ENCODE measurements around the gene EIF3L.

EIF3L gene

GRCh38 chr22:37811867-37812266 is 37.4 kb upstream of the EIF3L start:
- no peak for TF ChIP-seq CTCF (IDR thresholded peaks at IDR 0.05)
- Histone ChIP-seq H2AFZ (no peak overlapping the region), H3K9ac (no peak overlapping the region), H3K36me3 (ENCODE audit: control insufficient read depth, insufficient read depth, low read length) (no peaks in the 10 kb centered on the region), H3K79me2 (no peaks in the 10 kb centered on the region), H3K4me2 (ENCODE audit: low read length) (no peak overlapping the region), H3K27me3 (ENCODE audit: control insufficient read depth, insufficient read depth, low read length) (no peaks in the 10 kb centered on the region), H3K4me3 (ENCODE audit: low read depth, low read length) (no peak overlapping the region), H3K4me1 (no peaks in the 10 kb centered on the region), H3K27ac (no peak overlapping the region), H3K9me3 (ENCODE audit: control insufficient read depth, low read length) (no peaks in the 10 kb centered on the region)

- H3K79me2 ChIP-seq = no peaks in the 10 kb centered on the region
- H3K27ac ChIP-seq = no peak overlapping the region
- H3K4me2 ChIP-seq (ENCODE audit: low read length) = no peak overlapping the region
- no peak for TF ChIP-seq CTCF (IDR thresholded peaks at IDR 0.05)
- H2AFZ ChIP-seq = no peak overlapping the region
- H3K36me3 ChIP-seq (ENCODE audit: control insufficient read depth, insufficient read depth, low read length) = no peaks in the 10 kb centered on the region
- no peaks in the 10 kb centered on the region for H3K4me1 ChIP-seq
- H3K9me3 ChIP-seq (ENCODE audit: control insufficient read depth, low read length) = no peaks in the 10 kb centered on the region
- no peak overlapping the region for H3K9ac ChIP-seq
- no peak overlapping the region for H3K4me3 ChIP-seq (ENCODE audit: low read depth, low read length)
- no peaks in the 10 kb centered on the region for H3K27me3 ChIP-seq (ENCODE audit: control insufficient read depth, insufficient read depth, low read length)
These were observed 36.1 kb upstream of the EIF3L start for GRCh38 chr22:37812869-37813678.

- Histone ChIP-seq H3K36me3 (ENCODE audit: control insufficient read depth, insufficient read depth, low read length) (no peaks in the 10 kb centered on the region), H3K9ac (no peak overlapping the region), H2AFZ (no peak overlapping the region), H3K27me3 (ENCODE audit: control insufficient read depth, insufficient read depth, low read length) (no peaks in the 10 kb centered on the region), H3K4me1 (no peaks in the 10 kb centered on the region), H3K4me2 (ENCODE audit: low read length) (no peak overlapping the region), H3K27ac (no peak overlapping the region), H3K9me3 (ENCODE audit: control insufficient read depth, low read length) (no peaks in the 10 kb centered on the region), H3K79me2 (no peaks in the 10 kb centered on the region), H3K4me3 (ENCODE audit: low read depth, low read length) (no peak overlapping the region)
- no peak for TF ChIP-seq CTCF (IDR thresholded peaks at IDR 0.05)
These were observed 33.6 kb upstream of the EIF3L start for GRCh38 chr22:37815593-37815992.

- H3K4me1 ChIP-seq = no peaks in the 10 kb centered on the region
- no peak for TF ChIP-seq CTCF (IDR thresholded peaks at IDR 0.05)
- H3K9me3 ChIP-seq (ENCODE audit: control insufficient read depth, low read length) = no peaks in the 10 kb centered on the region
- no peak overlapping the region for H3K9ac ChIP-seq
- H3K27ac ChIP-seq = no peak overlapping the region
- no peaks in the 10 kb centered on the region for H3K36me3 ChIP-seq (ENCODE audit: control insufficient read depth, insufficient read depth, low read length)
- no peaks in the 10 kb centered on the region for H3K79me2 ChIP-seq
- H3K27me3 ChIP-seq (ENCODE audit: control insufficient read depth, insufficient read depth, low read length) = no peaks in the 10 kb centered on the region
- no peak overlapping the region for H3K4me2 ChIP-seq (ENCODE audit: low read length)
- no peak overlapping the region for H3K4me3 ChIP-seq (ENCODE audit: low read depth, low read length)
- no peak overlapping the region for H2AFZ ChIP-seq
These were observed 32.6 kb upstream of the EIF3L start for GRCh38 chr22:37816543-37817180.

Measured in parathyroid adenoma (tissue), 2 donors.